GM19099 (cell line): ENCODE results near the gene C3orf62.

Source experiments
- POLR2A ChIP-seq: IDR thresholded peaks from 3 replicates; pipeline ENCODE4 v1.6.1; 2011; ENCODE audit warnings: low read depth; ENCODE audit not compliant: insufficient read length; ENCODE audit errors: extremely low read depth

The C3orf62 gene

GRCh38 chr3:49253512-49253911 is 23.5 kb downstream of the C3orf62 start:
- no peak for TF ChIP-seq POLR2A

- no peak for TF ChIP-seq POLR2A
Measured at GRCh38 chr3:49248840-49249227, 28.2 kb downstream of the C3orf62 start.

- TF ChIP-seq POLR2A = no peak
Measured at GRCh38 chr3:49244581-49245205, 32.3 kb downstream of the C3orf62 start.

- TF ChIP-seq POLR2A = no peak
Measured at GRCh38 chr3:49238274-49239127, 38.5 kb downstream of the C3orf62 start.

GRCh38 chr3:49237344-49237743 is 39.7 kb downstream of the C3orf62 start:
- TF ChIP-seq POLR2A = no peak

GRCh38 chr3:49236226-49236625 is 40.8 kb downstream of the C3orf62 start:
- no peak for TF ChIP-seq POLR2A

GRCh38 chr3:49222002-49222401 is 55.0 kb downstream of the C3orf62 start:
- no peak for TF ChIP-seq POLR2A

- TF ChIP-seq POLR2A = no peak
Measured at GRCh38 chr3:49219132-49219531, 57.9 kb downstream of the C3orf62 start.
